ENCODE results near the gene NUP98. TPM values are rescaled to one million over a fixed set of nuclear protein-coding genes. Genes with fewer than 3 reads are reported as not detected.

Gene NUP98
- total RNA-seq, 1 donor from 2014 or later, result 94.8 TPM

- no peaks in the 10 kb centered on the region for H3K9me3 Mint-ChIP-seq
- DNase-seq (ENCODE audit: low spot score), result no peak
- Histone ChIP-seq H3K36me3 (no peaks in the 10 kb centered on the region), H3K4me2 (no peak overlapping the region), H3K27me3 (no peaks in the 10 kb centered on the region), H3K27ac (no peak overlapping the region), H4K20me1 (ENCODE audit: low read depth) (peaks cover 77% of the 10 kb centered on the region), H3K79me2 (ENCODE audit: low read depth) (peaks cover 85% of the 10 kb centered on the region), H3K9me3 (ENCODE audit: low read depth) (no peaks in the 10 kb centered on the region), H2AFZ (replicated peaks) (no peak overlapping the region), H3K9ac (no peak overlapping the region), H3F3A (ENCODE audit: low read depth) (peaks cover 6% of the 10 kb centered on the region), H3K4me3 (no peak overlapping the region), H3K4me1 (peaks cover 7% of the 10 kb centered on the region)
- no peak overlapping the region for H3K27ac Mint-ChIP-seq
- H3K4me3 Mint-ChIP-seq, result no peak overlapping the region
- H3K4me1 Mint-ChIP-seq, result peaks cover 30% of the 10 kb centered on the region
- no peak for TF ChIP-seq EZH2phosphoT487 (IDR thresholded peaks at IDR 0.05)
- no peak for TF ChIP-seq CTCF (IDR thresholded peaks at IDR 0.05)
- no peak for TF ChIP-seq EZH2 (IDR thresholded peaks at IDR 0.05)
- H3K36me3 Mint-ChIP-seq, result peaks cover 17% of the 10 kb centered on the region
- no peaks in the 10 kb centered on the region for H3K27me3 Mint-ChIP-seq (ENCODE audit: insufficient read depth, low read depth)
Measured at GRCh38 chr11:3836903-3837302, 39.5 kb upstream of the NUP98 start.

- no peaks in the 10 kb centered on the region for H3K9me3 Mint-ChIP-seq
- Histone ChIP-seq H3K4me3 (no peak overlapping the region), H3K79me2 (ENCODE audit: low read depth) (peaks cover 85% of the 10 kb centered on the region), H3K27ac (no peak overlapping the region), H3K4me2 (no peak overlapping the region), H3K9ac (no peak overlapping the region), H3K36me3 (no peaks in the 10 kb centered on the region), H3F3A (ENCODE audit: low read depth) (peaks cover 6% of the 10 kb centered on the region), H3K4me1 (peaks cover 7% of the 10 kb centered on the region), H3K27me3 (no peaks in the 10 kb centered on the region), H4K20me1 (ENCODE audit: low read depth) (peaks cover 84% of the 10 kb centered on the region), H2AFZ (replicated peaks) (no peak overlapping the region), H3K9me3 (ENCODE audit: low read depth) (no peaks in the 10 kb centered on the region)
- DNase-seq (ENCODE audit: low spot score), result no peak
- H3K4me1 Mint-ChIP-seq, result peaks cover 31% of the 10 kb centered on the region
- no peak overlapping the region for H3K27ac Mint-ChIP-seq
- no peak overlapping the region for H3K4me3 Mint-ChIP-seq
- H3K27me3 Mint-ChIP-seq (ENCODE audit: insufficient read depth, low read depth), result peaks cover 2% of the 10 kb centered on the region
- peaks cover 24% of the 10 kb centered on the region for H3K36me3 Mint-ChIP-seq
- no peak for TF ChIP-seq EZH2 (IDR thresholded peaks at IDR 0.05)
- TF ChIP-seq EZH2phosphoT487 (IDR thresholded peaks at IDR 0.05), result no peak
- TF ChIP-seq CTCF (IDR thresholded peaks at IDR 0.05), result no peak
Measured at GRCh38 chr11:3835751-3836150, 38.4 kb upstream of the NUP98 start.

GRCh38 chr11:3834664-3835461 lies 37.5 kb upstream of the NUP98 start:
- Histone ChIP-seq H4K20me1 (ENCODE audit: low read depth) (peaks cover 78% of the 10 kb centered on the region), H3F3A (ENCODE audit: low read depth) (peaks cover 1% of the 10 kb centered on the region), H3K9ac (no peak overlapping the region), H3K4me2 (no peak overlapping the region), H3K79me2 (ENCODE audit: low read depth) (peaks cover 77% of the 10 kb centered on the region), H3K27me3 (no peaks in the 10 kb centered on the region), H3K36me3 (no peaks in the 10 kb centered on the region), H3K9me3 (ENCODE audit: low read depth) (no peaks in the 10 kb centered on the region), H3K4me1 (peaks cover 7% of the 10 kb centered on the region), H3K4me3 (no peak overlapping the region), H3K27ac (no peak overlapping the region), H2AFZ (replicated peaks) (no peak overlapping the region)
- Mint-ChIP-seq H3K4me1 (peaks cover 28% of the 10 kb centered on the region), H3K27ac (peak overlapping the region; percentile 35), H3K27me3 (ENCODE audit: insufficient read depth, low read depth) (peaks cover 3% of the 10 kb centered on the region), H3K9me3 (no peaks in the 10 kb centered on the region), H3K36me3 (peaks cover 27% of the 10 kb centered on the region), H3K4me3 (no peak overlapping the region)
- TF ChIP-seq EZH2phosphoT487 (IDR thresholded peaks at IDR 0.05), result no peak
- TF ChIP-seq EZH2 (IDR thresholded peaks at IDR 0.05), result no peak
- no peak for TF ChIP-seq CTCF (IDR thresholded peaks at IDR 0.05)
- no peak for DNase-seq (ENCODE audit: low spot score)
